K562 (cell line): Measurements from ENCODE around the gene SKAP1. TPM values are rescaled to one million over a fixed set of nuclear protein-coding genes. Genes with fewer than 3 reads are reported as not detected.

ENCODE experiments used
- CTCFL ChIP-seq: IDR thresholded peaks from 2 replicates; pipeline ENCODE4 v1.6.1; 2011; ENCODE audit warnings: borderline replicate concordance, low read depth, mild to moderate bottlenecking, moderate library complexity, low read length; ENCODE audit not compliant: insufficient read depth, poor library complexity, severe bottlenecking
- TFE3 ChIP-seq: fragments of 450-650 bp; formaldehyde crosslinking; IDR thresholded peaks from 2 replicates; pipeline ENCODE4 v1.4.0; 2020; ENCODE audit warnings: mild to moderate bottlenecking, mixed read lengths
- TOE1 ChIP-seq, 2 experiments: fragments of 450-650 bp in 1 of 2; sonication (generic) in 1 of 2; formaldehyde crosslinking in 1 of 2; IDR thresholded peaks; 2 replicates each; pipeline versions ENCODE4 v1.7.1 to v1.8.0; 2016 to 2022; ENCODE audit warnings: borderline replicate concordance in 2 of 2, mild to moderate bottlenecking in 2 of 2, antibody characterized with exemption in 1 of 2, inconsistent platforms in 1 of 2, low read depth in 1 of 2, missing genetic modification reagents in 1 of 2, moderate library complexity in 1 of 2
- USF2 ChIP-seq: sonication (generic); formaldehyde crosslinking; IDR thresholded peaks from 2 replicates; pipeline ENCODE4 v1.5.0; 2020; ENCODE audit warnings: missing genetic modification reagents
- polyA plus RNA-seq, 8 experiments: library from polyadenylated mRNA; depleted of rRNA in 4 of 8; stranded (reverse) in 5 of 8; unstranded in 3 of 8; fragments of >200 nt; fragmentation: Nextera tagmentation in 2 of 8; fragmentation: Illumina TruSeq in 1 of 8; extraction: Ambion mirVana in 2 of 8; extraction: Trizol in 1 of 8; gene quantifications; 2 replicates each; pipeline versions ENCODE4 v1.2.1 to v1.2.3, GENCODE V29; 2011 to 2014; ENCODE audit warnings: inconsistent platforms in 1 of 8, missing spikeins in 1 of 8
- total RNA-seq, 7 experiments: library from RNA; depleted of rRNA in 6 of 7; stranded (reverse); fragments of >200 nt in 6 of 7; fragmentation: Illumina TruSeq in 2 of 7; extraction: Trizol in 2 of 7; gene quantifications; 2 replicates each; pipeline versions ENCODE4 v1.2.1 to v1.2.3, GENCODE V29; 2011 to 2021; ENCODE audit warnings: low replicate concordance in 1 of 7
- TF ChIP-seq, protein P1 (sequence below): fragments of 450-650 bp; IDR thresholded peaks from one replicate; pipeline ENCODE4 v1.6.1; 2018; ENCODE audit warnings: mild to moderate bottlenecking, moderate library complexity; ENCODE audit not compliant: partially characterized antibody

The SKAP1 gene
- total and polyA plus RNA-seq, 9 of the 15 experiments (the other 6 are each of a cell fraction or from before 2014, with no cell fraction given): 0.06 to 0.80 (median 0.10) TPM; not detected in 4

GRCh38 chr17:48456589-48456988 is 26.6 kb upstream of the SKAP1 start (continued):
- TF ChIP-seq, protein P1, sequence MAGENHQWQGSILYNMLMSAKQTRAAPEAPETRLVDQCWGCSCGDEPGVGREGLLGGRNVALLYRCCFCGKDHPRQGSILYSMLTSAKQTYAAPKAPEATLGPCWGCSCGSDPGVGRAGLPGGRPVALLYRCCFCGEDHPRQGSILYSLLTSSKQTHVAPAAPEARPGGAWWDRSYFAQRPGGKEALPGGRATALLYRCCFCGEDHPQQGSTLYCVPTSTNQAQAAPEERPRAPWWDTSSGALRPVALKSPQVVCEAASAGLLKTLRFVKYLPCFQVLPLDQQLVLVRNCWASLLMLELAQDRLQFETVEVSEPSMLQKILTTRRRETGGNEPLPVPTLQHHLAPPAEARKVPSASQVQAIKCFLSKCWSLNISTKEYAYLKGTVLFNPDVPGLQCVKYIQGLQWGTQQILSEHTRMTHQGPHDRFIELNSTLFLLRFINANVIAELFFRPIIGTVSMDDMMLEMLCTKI: no peak
- TF ChIP-seq TFE3: peak; percentile 96
- peak; percentile 81 for TF ChIP-seq USF2 (CRISPR knock-in tag)
- no peak for TF ChIP-seq CTCFL
- peak; percentile 94 for TF ChIP-seq TOE1 (IDR thresholded peaks at IDR 0.05; ENCODE audit: borderline replicate concordance)
- no peak for TF ChIP-seq TOE1 (CRISPR knock-in tag; IDR thresholded peaks at IDR 0.05; ENCODE audit: borderline replicate concordance, low read depth)
